HepG2 (cell line): ENCODE measurements around the gene SYPL2.
A peak's percentile ranks its signal among the peaks of the same experiment; 100 is the strongest.

Experiments
- ARNTL ChIP-seq: sonication (generic); formaldehyde crosslinking; IDR thresholded peaks from 2 replicates; pipeline ENCODE4 v1.4.0; 2020; ENCODE audit warnings: mild to moderate bottlenecking, missing genetic modification reagents
- HNRNPUL1 ChIP-seq: fragments of 200-400 bp; formaldehyde crosslinking; IDR thresholded peaks from 2 replicates; pipeline ENCODE4 v1.6.1; 2017; ENCODE audit warnings: low read depth, mild to moderate bottlenecking, low read length, moderate library complexity
- MAFG ChIP-seq: sonication (generic); formaldehyde crosslinking; IDR thresholded peaks from 2 replicates; pipeline ENCODE4 v1.5.1; 2020; ENCODE audit warnings: mild to moderate bottlenecking, missing genetic modification reagents
- NFE2L1 ChIP-seq: sonication (generic); formaldehyde crosslinking; IDR thresholded peaks from 2 replicates; pipeline ENCODE4 v1.4.0; 2020; ENCODE audit warnings: missing genetic modification reagents, mild to moderate bottlenecking, borderline replicate concordance
- POLR2A ChIP-seq, 2 experiments: IDR thresholded peaks; 2 replicates each; pipeline ENCODE4 v1.6.1; 2011; ENCODE audit warnings: low read depth in 2 of 2, low read length in 2 of 2, mild to moderate bottlenecking in 1 of 2, moderate library complexity in 1 of 2; ENCODE audit not compliant: insufficient read depth in 1 of 2
- RAD51 ChIP-seq: fragments of 450-650 bp; IDR thresholded peaks from 2 replicates; pipeline ENCODE4 v1.6.1; 2016; ENCODE audit warnings: borderline replicate concordance
- SOX5 ChIP-seq: IDR thresholded peaks from 2 replicates; pipeline ENCODE4 v1.6.1; 2016; ENCODE audit warnings: borderline replicate concordance
- ZNF468 ChIP-seq: sonication (generic); formaldehyde crosslinking; IDR thresholded peaks from 2 replicates; pipeline ENCODE4 v1.8.0; 2022; ENCODE audit warnings: mild to moderate bottlenecking, moderate library complexity, missing genetic modification reagents
- TF ChIP-seq, protein P1 (sequence below): sonication (generic); formaldehyde crosslinking; IDR thresholded peaks from 2 replicates; pipeline ENCODE4 v1.5.0; 2020; ENCODE audit warnings: mild to moderate bottlenecking, missing genetic modification reagents, moderate library complexity
- TF ChIP-seq, protein P2 (sequence below): sonication (generic); formaldehyde crosslinking; IDR thresholded peaks from 2 replicates; pipeline ENCODE4 v1.4.0; 2020; ENCODE audit warnings: missing genetic modification reagents

DNA sequence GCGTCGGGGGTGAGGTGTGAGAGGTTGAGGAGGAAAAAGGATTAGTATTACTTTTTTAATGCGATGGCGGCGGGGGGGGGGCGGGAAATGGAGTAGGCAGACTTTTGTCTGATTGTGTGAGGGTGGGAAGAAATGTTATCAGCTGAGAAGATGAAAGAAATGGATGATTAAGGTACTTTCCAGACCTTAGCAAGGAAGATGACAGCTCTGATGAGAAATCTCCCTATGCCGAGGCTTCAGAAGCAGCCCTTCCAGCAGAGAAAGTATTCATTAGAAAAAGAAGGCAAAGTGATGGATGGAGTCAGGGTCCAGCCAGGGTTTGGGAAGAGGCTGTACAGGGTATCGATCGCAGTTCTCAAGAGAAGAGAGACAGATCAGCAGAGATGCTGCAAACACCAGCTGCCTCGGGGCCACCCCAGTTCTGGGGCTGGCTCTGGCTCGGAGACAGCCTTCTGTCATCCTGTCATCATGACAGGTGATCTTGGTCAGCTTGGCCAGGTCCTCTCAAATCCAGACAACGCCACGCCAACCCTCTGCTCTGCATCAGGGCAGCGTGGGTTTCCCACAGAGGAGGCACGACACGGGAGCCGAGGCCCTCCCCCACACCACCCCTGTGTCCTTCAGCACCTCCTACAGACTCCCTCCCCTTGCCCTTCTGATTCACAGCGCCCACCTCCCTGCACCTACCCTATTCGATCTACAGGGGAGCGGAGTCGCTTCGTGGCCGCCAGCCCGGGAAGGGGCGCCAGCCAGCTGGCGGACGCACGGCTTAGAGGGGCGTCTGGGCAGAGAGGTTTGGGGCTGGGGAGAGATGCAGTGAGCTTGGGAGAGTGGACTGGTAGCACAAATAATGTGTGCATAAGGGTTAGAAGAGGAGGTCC lies 16.7 kb downstream of the SYPL2 start:
- TF ChIP-seq ZNF468 (CRISPR knock-in tag) (no peak), SOX5 (CRISPR knock-in tag) (no peak), MAFG (CRISPR knock-in tag) (no peak), ARNTL (CRISPR knock-in tag) (no peak), NFE2L1 (CRISPR knock-in tag) (no peak), POLR2A (IDR thresholded peaks at IDR 0.05; ENCODE audit: insufficient read depth in 1 of 2, low read depth in 2 of 2, low read length in 2 of 2) (no peak; a peak in 1 of 4 replicates), HNRNPUL1 (no peak), RAD51 (no peak)
- TF ChIP-seq, protein P1, sequence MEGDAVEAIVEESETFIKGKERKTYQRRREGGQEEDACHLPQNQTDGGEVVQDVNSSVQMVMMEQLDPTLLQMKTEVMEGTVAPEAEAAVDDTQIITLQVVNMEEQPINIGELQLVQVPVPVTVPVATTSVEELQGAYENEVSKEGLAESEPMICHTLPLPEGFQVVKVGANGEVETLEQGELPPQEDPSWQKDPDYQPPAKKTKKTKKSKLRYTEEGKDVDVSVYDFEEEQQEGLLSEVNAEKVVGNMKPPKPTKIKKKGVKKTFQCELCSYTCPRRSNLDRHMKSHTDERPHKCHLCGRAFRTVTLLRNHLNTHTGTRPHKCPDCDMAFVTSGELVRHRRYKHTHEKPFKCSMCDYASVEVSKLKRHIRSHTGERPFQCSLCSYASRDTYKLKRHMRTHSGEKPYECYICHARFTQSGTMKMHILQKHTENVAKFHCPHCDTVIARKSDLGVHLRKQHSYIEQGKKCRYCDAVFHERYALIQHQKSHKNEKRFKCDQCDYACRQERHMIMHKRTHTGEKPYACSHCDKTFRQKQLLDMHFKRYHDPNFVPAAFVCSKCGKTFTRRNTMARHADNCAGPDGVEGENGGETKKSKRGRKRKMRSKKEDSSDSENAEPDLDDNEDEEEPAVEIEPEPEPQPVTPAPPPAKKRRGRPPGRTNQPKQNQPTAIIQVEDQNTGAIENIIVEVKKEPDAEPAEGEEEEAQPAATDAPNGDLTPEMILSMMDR, result peak; percentile 56
- TF ChIP-seq, protein P2, sequence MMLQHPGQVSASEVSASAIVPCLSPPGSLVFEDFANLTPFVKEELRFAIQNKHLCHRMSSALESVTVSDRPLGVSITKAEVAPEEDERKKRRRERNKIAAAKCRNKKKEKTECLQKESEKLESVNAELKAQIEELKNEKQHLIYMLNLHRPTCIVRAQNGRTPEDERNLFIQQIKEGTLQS (CRISPR knock-in tag), result no peak
